Stimulated activated CD8-positive, alpha-beta memory T cell treated with anti-CD3 and anti-CD28 coated beads, Interleukin-7, amount 100 ng/mL, for 24 hours (primary cell): ENCODE data around the gene AKNA.

Experiments
- DNase-seq: peaks from one replicate; pipeline ENCODE4 v3.0.0-alpha.2; 2020; ENCODE audit warnings: low read depth

AKNA gene

DNA sequence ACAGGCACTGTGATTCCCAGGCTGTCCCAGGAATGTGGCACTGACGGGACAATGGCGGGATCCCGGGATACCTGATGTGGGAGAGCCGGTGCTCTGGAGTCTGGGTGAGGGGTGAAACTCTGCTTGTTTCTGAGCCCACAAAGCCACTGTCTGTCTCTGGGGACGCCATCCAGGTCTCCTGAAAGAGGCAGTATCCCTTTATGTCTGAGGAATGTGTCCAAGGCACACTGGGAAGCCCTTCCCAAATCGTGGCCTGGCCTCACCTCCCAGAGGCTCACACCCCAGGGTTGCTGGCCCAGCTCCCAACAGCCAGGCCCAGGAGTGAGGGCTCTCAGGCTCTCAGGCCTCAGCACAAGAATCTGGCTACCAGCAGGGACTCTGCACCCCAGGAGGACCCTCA is 31.0 kb downstream of the AKNA start:
- DNase-seq = no peak

DNA sequence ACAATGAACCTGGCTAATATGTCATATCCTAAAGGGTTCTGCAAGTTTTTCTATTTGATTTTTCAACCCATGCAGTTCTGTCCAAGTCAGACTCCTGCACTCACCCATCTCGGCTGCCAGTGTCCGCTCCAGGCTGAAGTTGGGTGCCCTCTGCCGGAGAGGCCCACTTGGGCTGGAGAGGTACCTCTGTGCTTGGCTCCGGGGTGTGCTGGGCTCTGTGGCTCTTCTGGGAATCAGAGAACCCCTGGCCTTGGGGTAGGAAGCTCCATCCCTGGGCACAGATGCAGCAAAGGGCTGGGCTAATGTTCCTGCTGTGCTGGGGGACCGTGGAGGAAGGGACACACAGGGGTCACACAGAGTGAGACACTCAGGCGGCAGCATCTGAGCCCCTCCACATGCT is 32.0 kb downstream of the AKNA start:
- DNase-seq = no peak

DNA sequence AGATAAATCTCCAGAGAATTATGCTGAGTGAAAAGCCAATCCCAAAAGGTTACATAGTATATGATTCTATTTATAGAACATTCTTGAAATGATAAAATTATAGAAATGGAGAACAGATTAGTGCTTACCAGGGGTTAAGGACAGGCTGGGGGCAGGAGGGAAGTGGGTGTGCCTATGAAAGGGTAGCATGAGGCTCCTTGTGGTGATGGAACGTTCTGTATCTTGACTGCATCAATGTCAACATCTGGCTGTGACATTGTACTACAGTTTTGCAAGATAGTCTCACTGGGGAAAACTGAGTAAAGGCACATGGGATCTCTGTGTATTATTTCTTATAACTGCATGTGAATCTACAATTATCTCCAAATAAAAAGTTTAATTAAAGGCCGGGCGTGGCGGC is 35.9 kb downstream of the AKNA start:
- DNase-seq = no peak

DNA sequence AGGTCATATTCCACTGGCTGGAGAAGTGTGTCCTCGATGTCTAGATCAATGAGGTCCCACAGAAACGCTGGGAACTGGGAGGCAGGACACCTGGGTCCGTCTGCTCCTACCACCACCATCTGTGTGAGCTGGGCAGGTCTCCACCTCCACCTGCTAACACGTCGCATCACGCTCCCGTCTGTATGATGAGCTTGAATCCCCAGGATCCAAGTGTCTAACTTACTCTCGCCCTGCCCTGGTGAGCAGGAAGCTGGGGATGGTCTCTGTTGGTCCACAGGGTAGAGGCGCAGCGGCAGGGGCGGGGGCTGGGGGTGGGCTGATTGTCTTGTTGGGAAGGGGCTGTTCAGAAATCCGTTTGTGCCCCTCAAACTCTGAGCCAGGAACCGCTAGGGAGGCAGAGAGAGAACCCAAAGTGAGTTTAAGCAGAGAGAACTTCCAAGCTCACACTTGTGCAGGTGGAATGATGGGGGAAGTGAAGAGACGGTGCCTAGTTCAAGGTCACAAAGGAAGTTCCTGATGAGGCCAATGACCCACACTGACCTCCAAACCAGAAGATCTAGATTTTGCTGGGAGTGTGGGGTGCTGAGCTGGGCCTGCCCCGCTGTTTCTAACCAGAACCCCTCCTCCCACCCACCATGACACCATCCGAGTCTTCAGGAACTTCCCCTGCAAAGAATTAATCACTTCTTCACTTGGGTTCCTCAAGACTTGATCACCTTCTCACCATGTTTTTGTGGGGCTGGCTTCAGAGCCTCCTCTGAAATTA is 37.0 kb downstream of the AKNA start:
- DNase-seq = no peak

DNA sequence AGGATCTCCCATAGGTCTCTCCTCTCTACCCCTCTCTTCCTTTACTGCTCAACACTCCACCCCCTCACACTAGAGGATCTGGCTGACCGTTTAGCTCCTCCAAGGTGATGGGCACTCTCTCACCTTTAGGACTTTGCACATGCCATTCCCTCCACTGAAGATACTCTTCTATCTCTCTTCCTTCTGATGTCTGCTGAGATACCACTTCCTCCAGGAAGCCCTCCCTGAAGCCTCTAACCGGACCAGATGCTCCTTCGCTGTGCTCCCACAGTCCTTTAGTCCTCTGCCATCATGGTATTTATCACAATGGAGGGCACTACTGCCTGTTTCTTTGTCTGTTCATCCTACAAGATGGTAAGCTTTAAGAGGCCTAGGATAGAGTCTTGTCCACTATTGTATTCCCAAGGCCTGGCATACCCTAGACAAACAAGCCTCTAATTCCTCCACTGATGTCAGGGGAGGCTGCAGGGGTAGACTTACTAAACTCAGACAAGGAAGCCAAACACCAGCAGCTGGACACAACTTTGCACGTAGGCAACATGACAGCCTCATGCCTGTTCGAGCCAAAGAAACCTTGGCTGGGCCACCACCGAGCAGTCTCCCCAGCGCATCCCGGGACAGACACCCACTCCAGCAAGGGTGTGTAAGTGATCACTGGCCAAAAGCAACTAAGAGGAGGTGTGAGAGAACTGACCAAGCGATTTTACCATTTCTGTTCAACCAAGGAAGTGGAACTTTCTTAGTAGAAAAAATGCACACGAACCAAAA is 37.9 kb downstream of the AKNA start:
- DNase-seq = no peak

DNA sequence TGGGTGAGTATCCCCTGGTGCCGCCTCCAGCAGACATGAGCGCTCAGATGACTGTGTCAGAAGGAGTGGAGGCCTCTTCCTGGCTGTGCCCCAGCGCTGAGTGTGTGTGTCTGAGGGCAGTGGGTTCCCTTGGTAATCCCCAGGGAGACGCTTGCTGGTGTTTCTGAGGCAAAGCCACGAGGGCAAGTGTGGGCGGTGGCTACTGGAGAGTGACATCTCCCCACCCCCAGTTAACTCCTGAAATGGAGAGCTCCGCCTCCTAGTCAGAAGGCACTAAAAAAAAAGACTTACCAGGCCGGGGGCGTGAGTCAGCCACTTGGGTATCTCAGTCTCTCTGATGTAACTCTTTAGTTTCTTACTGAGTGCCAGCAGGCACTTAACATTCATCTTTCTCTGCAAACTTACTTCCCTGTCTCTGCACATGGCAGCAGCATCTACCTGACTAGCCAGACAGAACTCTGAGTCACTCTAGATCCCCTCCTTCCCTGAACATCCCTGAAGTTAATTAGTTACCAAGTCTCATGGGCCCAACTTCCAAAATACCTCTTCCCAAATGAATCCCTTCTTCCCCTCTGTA is 38.8 kb downstream of the AKNA start:
- peak; percentile 74 for DNase-seq

DNA sequence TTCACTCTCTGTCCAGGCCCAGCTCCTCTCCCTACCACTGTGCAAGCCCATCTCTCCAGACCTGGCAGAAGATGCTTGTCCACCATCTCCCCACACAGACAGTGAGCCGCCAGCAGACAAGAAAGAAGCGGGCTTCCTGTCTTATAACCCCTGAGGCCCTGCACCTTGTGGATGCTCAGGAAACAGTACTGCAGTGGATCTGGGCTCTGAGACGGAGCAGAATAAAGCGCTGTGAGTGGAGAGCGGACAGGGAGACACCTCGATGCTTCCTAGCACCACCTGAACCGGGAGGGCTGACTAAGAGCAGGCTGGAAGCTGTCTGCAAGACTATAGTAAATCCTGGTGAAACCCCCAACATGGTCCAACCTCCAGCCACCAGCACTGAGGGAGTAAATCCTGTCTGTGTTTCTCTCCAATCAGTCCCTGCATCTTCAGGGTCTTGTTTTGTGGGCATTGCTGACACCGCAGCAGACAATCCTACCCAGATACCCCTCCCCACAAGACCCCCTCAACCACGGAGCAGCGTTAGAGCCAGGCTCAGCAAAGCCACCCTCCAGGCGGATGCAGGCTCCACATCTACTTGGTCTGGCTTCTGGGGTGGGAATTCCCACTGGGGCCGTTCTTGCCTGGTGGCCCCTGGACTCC is 39.4 kb downstream of the AKNA start:
- DNase-seq = no peak

DNA sequence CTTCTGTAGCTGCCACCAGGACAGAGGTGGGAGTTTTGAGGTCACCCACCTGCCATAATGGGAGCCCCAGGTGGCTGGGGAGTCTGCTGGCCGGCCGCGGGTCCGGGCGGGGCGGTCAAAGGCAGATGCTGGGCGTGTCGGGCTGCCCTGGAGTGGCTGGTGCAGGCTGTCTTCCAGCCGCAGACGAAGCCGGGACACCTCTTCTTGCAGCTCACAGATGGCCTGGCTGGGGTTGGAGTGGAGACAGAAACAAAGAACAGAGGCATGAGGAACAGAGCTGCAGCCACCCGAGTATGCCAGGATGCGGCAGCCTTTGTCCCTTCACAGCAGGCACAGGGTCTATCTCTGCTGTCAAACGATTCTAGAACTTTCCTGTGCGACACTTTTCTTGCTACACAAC is 40.1 kb downstream of the AKNA start:
- DNase-seq = no peak

DNA sequence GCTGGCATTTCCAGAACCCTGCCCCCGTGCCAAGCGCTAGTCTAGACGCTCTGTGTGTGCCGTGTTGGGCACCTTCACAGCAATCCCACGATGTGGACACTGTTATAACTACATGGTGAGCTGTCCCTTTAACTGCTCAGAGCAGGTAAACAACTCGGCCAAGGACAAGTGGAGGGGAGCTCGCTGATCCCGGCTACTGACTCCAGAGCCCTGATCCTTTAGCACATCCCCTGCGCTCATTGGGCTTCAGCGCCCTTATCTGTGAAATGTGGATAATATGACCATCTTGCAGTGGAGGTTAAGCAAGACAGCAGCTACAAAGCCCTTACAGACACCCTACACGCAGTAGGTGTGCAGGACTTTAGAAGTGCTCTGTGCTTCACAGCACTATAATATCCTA is 41.6 kb downstream of the AKNA start:
- DNase-seq = no peak

DNA sequence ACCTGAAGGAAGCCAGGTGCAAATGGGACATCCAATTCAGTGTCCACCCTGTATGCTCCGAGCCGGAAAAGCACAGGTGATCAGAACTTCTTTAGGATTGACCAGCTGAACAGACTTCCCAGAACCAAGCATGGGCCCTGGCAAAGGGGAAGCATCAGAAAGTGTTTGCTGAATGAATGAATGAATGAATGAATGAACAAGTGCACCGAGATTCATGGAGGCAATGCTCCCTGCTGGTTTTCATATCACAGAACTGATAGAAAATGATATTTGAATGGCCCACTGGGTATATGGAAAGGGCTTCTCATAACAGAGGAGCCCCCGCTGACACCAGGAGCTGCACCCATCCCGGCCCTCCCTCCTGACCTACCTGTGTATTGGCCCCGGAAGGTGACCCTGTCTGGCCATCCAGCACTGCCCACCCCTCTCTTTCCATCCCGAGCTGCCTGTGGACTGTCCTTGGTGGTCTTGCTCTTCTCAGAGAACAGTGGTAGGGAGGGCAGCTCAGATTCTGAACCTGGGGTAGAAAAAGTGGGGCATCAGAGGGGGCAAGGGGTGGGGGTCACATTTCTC is 42.2 kb downstream of the AKNA start:
- DNase-seq = no peak

DNA sequence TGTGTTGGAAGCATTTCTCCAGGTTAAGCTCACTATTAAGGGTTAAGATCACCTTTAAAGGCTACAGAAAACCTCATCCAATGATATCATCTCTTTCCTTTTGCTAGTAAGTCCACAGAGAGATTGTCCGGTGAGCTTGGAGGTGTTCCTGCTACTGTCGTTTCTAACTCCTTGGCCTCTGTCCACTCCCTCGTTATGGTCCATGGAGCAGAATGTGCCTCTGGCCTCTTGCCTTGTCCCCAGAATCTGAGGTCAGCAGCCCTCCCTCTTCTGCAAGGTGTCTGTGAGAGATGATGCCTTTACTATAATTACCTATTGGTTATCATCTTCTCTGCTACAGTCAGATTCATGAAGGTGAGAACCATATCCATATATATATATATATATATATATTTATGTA is 43.1 kb downstream of the AKNA start:
- no peak for DNase-seq

DNA sequence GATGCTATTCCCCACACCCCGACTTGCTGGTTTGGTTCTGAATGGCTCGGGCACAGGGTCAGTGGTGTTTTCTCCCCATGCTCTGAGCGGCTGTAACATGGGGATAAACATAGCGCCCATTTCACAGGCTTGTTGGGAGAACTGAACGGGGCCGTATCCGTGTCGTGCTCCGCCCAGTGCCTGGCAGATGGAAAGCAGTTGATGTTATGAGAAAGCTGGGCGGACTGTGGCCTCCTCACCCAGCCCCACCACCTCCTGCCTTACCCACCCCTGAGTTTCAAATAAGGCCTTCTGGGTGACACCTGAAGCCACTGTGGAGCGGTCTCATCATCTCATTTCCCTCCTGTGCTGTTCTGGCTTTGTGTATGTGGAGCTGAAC is 43.6 kb downstream of the AKNA start:
- no peak for DNase-seq

DNA sequence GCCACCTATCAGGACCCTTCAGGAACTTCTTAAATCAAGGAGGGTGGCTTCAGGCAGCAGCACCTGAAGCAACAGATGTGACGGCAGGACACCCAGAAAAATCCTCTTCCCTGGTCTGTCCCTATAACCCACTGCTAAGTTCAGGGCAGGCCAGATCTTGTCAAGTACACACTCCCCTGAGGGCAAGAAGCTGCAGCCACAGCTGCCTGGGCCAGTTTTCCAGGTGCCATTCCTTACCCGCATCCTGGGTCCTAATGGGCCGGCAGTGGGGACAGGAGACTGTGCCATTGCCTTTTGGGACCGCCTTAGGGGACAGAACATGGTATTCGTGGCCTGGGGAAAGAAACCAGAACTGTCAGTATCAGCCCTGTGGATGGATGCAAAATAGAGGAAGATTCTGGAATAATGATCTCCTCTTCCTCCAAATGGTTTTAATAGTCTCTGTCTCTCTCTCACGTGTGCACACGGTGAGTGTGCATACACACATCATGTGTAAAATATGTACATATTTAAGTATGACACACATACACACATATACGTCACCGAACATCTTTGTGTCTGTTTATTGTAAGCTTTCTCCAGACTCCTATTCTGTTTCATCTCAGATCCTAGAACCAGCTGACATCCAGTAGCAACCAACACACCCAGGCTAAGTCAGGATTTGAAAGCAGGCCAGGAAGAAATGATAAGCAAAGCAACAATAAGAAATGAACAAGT is 44.2 kb downstream of the AKNA start:
- DNase-seq = no peak

DNA sequence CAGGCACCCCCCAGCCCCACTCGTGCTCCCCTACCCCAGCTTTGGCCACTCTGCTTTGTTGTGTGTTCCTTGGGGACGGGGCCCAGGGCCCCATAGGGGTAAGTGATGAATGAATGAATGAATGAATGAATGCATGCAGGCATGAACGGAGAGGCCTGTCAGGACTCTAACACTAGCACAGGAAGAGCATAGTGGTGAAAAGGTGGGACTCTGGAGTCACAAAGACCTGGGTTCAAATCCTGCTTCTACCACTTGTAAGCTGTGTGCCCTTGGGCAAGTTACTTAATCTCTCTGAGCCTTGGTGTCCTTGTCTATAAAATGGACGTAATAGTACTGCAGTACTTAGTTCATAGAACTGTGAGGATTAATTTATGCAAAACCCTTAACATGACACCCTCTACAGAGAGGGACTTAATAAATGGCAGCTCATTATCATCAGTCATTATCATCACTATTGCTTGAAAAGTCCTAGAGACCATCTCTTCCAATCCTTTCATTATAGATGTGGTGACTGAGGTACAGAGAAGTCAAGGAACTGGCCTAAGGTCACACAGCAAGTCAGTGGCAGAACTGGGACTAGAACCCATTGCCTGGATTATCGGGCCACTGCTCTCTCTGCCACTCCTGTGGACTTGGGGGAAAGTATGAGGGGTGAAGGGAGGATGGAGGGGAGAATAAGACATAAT is 44.9 kb downstream of the AKNA start:
- DNase-seq = no peak

DNA sequence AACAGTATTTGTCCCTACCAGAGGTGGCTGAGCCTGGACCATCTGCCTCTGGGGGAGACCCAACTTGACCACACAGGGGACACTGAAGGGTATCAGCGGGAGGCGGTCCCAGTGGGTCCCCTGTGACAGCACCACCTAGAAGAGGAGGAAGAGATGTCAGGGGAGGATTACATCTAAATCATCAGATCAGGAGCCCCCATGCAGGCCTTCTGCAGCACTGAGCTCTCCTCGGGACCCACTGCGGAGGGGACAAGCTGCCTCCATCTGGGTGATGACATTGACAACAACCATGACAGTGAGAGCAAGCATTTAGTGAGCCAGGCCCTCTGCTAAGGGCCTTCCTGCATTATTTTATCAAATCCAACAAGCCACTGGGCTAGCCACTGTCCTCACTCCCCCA is 45.8 kb downstream of the AKNA start:
- no peak for DNase-seq

DNA sequence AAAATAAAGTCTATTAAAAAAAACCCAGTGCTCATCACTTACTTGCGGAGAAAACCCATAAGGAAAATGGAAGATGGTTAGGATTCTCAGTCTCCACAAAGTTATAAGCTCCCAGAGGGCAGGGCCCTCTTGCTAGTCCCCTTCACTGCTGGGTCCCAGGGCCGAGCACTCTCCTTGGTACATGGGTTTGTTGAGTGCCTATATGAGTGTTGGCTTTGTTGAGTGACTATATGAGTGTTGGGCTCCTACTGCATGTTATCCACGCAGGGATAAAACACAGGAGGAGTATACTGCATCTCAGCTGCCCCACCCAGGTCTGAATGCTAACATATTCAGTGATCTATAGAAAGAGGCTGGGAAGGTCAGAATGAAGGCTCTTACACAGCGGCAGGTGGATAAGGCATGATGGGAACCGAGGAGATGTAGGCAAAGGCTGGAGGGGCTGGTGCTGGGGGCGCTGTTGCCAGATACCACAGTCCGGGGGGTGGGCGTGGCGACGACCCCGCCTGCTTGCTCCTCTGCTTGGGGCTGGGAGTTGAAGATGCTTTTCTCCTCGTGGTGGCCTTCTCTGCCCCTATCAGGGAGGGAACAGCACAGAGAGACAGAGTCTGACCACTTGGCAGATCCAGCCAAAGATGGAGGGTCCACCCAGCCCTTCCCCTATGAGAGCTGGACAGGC is 46.5 kb downstream of the AKNA start:
- no peak for DNase-seq

DNA sequence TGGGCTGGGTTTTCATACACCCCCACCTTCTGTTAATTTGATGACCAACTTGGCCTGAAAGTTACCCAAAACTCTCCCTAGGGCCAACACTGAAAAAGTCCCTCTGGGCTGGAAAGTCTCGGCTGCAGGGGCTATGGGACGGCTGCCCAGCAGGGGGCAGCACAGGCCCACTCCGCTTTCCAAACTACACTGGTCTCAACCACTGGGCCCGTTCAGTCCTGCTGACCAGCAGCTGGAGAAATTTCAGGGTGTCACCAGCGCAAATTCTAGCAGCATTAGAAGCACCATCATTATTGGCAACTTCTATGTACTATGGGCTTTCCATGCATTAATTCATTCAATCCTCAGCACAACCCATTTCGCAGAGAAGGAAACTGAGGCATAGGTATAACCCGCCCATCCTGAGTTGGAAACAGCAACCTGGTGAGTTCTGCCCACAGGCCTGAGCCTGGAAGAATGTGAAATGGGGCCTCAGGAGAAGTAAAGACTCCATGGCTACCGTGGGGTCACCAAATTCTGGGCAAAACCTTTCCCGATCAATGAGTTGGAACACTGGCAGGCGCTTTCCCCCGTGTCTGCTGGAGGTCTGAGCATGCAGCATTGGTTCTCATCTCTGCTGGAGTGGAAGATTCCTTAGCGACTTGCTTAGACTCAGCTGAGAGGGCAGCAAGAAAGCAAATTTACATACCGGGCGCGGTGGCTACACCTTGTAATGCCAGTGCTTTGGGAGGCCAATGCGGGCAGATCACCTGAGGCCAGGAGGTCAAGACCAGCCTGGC is 48.5 kb downstream of the AKNA start:
- peak; percentile 41 for DNase-seq

DNA sequence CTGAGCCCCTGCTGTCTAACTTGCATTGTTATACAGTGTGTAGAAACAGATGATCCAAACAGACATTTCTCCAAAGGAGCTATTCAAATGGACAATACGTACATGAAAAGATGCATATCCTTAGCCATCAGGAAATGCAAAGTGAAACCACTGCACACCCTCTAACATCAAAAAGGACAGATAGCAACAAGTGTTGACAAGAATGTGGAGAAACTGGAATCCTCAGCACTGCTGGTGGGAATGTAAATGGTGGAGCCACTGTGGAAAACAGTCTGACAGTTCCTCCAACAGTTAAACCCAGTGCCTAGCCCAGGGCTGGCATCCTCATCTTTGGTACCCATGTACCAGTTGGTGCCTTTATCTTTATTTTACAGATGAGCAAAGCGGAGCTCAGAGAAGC is 49.6 kb downstream of the AKNA start:
- DNase-seq = no peak

DNA sequence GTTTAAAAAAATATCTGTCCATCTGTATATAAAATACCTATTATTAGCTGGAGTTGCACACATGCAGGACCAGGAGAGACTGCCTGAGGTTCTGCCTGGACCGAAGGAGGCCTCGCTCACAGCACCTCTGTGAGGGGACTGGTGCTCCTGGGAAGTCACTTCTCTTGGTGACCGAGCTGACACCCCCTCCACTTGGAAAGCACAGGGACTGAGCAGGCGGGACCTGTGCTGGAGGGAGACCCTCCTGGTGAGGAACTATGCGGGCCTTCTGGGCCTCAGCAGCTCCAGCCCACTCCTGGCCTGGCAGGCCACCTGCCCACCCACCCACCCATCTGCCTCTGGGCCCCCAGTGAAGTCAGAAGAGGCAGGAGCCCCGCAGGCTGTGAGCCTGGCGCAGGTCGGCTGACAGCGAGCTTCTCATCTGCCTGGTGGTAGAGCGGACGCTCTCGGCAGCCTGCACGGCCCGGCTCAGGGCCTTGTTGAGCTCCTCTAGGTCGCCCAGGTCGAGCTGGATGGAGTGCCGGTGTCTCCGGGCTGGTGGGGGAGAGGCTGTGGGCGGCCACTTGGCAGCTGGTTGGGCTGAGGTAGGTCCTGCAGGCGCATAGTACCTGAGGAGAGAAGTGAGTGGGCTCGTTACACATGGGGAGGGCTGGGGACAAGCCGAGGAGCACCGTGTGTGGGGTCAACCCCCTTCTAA is 50.9 kb downstream of the AKNA start:
- DNase-seq = no peak
